Activated T-helper 17 cell treated with anti-CD3 and anti-CD28 coated beads, Interleukin-2, amount 50 U/mL, for 72 hours (primary cell): Measurements from ENCODE around the gene ALDOB. TPM values are rescaled to one million over a fixed set of nuclear protein-coding genes. Genes with fewer than 3 reads are reported as not detected.
"Not testable (repeated sequence)": the region's sequence is repeated elsewhere in the genome, so short reads cannot be mapped to it uniquely, and the experiment has no call there.

Experiments
- ATAC-seq: fragments of 150-1000 bp; cut with Tn5 transposase; replicated peaks from 2 replicates; pipeline ENCODE4 v1.10.0; 2021; ENCODE audit warnings: mild to moderate bottlenecking, moderate library complexity
- H3K27ac Mint-ChIP-seq: one replicate; pipeline ENCODE4 v1.8.0; 2022; ENCODE audit warnings: mixed read lengths
- H3K27me3 Mint-ChIP-seq: one replicate; pipeline ENCODE4 v1.8.0; 2022; ENCODE audit warnings: mixed read lengths
- H3K36me3 Mint-ChIP-seq: one replicate; pipeline ENCODE4 v1.8.0; 2022; ENCODE audit warnings: low read depth, mild to moderate bottlenecking, mixed read lengths
- H3K4me1 Mint-ChIP-seq: one replicate; pipeline ENCODE4 v1.8.0; 2022; ENCODE audit warnings: mixed read lengths
- H3K4me3 Mint-ChIP-seq: one replicate; pipeline ENCODE4 v1.8.0; 2022; ENCODE audit warnings: mild to moderate bottlenecking, mixed read lengths
- H3K9me3 Mint-ChIP-seq: one replicate; pipeline ENCODE4 v1.8.0; 2022; ENCODE audit warnings: mixed read lengths
- total RNA-seq, 2 donors: library from RNA; stranded (reverse); gene quantifications; one replicate each; pipeline ENCODE4 v1.2.3, GENCODE V29; 2022

Gene ALDOB
- total RNA-seq, 2 donors from 2014 or later: not detected

DNA sequence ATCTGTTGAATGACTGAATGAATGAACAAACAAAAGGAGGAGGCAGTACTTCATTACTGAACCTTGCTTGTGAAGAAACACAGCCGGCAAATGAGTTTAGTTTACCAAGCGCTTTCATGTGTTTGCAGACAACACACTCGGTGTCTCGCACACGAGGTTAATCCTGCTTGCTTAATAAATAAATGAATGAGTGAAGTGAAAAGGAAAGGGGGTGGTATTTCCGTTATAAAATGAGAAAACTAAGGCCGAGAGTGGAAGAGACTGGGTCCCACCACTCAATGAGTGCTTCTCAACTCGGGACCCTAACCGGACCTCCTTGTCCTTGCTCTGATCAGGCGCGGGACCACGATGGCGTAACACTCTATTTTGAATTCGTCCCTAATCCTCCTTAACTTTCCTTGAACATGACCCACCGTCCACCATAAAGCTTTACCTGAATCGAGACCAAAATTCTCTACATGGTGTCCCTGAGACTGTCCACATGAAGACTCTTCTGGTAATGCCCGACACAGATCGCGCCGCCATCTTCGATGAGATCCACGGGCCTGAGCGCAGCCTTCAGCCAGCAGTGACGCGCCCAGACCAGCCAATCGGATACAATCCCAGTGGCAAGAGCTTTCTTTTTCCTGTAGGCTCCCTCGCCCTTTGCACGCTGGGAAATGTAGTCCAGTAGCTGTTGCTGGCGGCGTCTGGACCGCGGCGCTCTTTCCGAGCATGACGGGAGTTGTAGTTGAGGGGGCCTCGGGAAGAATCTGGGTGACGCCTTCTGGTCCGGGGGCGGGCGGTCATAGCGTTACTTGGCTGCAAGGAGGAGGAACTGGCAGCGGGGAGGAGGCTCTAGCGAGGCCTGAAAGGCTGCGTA, 37.3 kb downstream of the ALDOB start, which contains the start of the genes MRPL50 and ZNF189:
TSS of gene MRPL50 (minus strand) at position 551 of the 862 bp plus-strand sequence. CDS start at position 525, 26 bp downstream.
TSS of gene ZNF189 (plus strand) at position 784 of the 862 bp plus-strand sequence. CDS start 306 bp downstream, outside the sequence.
- peak; percentile 93 for ATAC-seq

DNA sequence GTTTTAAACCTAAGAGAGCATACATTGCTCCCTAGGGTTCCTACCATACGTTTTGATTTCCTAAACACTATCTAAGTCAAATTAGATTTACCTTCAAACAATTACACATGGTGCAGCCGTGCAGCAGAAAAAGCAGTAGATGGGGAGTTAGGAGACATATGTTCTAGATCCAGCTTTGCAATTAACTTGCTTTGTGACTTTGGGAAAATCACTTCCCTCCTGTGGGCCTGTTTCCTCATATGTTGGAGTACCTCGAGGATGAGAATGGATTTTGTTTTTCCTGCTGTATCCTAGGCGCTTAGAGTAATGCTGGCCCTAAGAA, 37.9 kb downstream of the ALDOB start:
- Mint-ChIP-seq H3K9me3 (peaks cover 15% of the 10 kb centered on the region), H3K27me3 (no peaks in the 10 kb centered on the region), H3K27ac (peak overlapping the region; percentile 97), H3K36me3 (peaks cover 100% of the 10 kb centered on the region), H3K4me1 (peaks cover 43% of the 10 kb centered on the region), H3K4me3 (peak overlapping the region; percentile 92)
- no peak for ATAC-seq

More for the DNA sequence above, 37.3 kb downstream of the ALDOB start, which contains the start of the genes MRPL50 and ZNF189:
- Mint-ChIP-seq H3K9me3 (peaks cover 20% of the 10 kb centered on the region), H3K27ac (peak within 1 kb of the TSS; percentile 97), H3K4me3 (peak within 1 kb of the TSS; percentile 92), H3K36me3 (peaks cover 100% of the 10 kb centered on the region), H3K27me3 (no peaks in the 10 kb centered on the region), H3K4me1 (peaks cover 44% of the 10 kb centered on the region)

DNA sequence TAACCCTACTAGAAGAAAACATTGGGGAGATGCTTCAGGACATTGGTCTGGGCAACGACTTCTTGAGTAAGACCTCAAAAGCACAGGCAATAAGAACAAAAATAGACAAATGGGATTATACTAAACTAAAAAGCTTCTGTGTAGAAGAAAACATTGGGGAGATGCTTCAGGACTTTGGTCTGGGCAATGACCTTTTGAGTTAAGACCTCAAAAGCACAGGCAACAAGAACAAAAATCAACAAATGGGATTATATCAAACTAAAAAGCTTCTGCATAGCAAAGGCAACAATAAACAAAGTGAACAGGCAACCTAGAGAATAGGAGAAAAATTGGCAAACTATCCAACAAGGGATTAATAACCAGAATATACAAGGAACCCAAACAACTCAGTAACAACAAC, 40.9 kb downstream of the ALDOB start:
- no peak for ATAC-seq
- H3K4me3 Mint-ChIP-seq: peak overlapping the region; percentile 2
- peaks cover 4% of the 10 kb centered on the region for H3K9me3 Mint-ChIP-seq
- H3K27ac Mint-ChIP-seq: no peak overlapping the region
- H3K4me1 Mint-ChIP-seq: peaks cover 31% of the 10 kb centered on the region
- H3K27me3 Mint-ChIP-seq: no peaks in the 10 kb centered on the region
- peaks cover 98% of the 10 kb centered on the region for H3K36me3 Mint-ChIP-seq

DNA sequence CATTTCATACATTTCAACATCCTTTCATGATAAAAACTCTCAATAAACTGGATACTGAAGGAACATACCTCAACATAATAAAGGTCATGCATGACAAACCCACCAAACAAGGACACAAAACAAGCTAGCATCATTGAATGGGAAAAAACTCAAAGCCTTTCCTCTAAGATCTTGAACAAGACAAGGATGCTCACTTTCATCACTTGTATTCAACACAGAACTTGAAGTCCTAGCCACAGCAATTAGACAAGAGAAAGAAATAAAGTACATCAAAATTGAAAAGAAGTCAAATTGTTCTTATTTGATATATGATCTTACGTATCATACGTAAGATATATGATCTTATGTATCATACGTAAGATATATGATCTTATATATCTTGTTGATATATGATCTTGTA, 42.4 kb downstream of the ALDOB start:
- H3K27me3 Mint-ChIP-seq: no peaks in the 10 kb centered on the region
- H3K9me3 Mint-ChIP-seq: peaks cover 4% of the 10 kb centered on the region
- H3K4me1 Mint-ChIP-seq: peaks cover 31% of the 10 kb centered on the region
- no peak overlapping the region for H3K27ac Mint-ChIP-seq
- H3K36me3 Mint-ChIP-seq: peaks cover 96% of the 10 kb centered on the region
- no peak for ATAC-seq
- H3K4me3 Mint-ChIP-seq: no peak overlapping the region

DNA sequence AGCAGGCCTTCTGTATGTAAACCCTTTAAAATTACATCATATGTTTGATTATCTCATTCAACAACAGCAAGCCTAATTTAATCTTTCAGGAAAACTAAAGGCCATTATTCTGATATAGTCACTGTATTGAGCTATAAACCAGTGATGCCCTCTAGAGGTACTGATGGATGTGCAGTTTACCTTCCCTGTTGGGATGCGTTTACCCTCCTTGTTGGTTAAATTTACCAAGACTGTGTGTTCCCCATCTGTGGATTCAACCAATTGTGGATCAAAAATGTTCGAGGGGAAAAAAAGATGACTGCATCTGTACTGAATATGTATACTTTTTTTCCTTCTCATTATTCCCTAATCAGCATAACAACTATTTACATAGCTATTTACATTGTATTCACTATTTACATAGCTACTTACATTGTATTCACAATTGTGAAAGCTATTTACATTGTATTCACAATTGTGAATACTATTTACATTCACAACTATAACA, 47.0 kb downstream of the ALDOB start:
- no peak overlapping the region for H3K27ac Mint-ChIP-seq
- peaks cover 4% of the 10 kb centered on the region for H3K9me3 Mint-ChIP-seq
- H3K4me3 Mint-ChIP-seq: no peak overlapping the region
- H3K27me3 Mint-ChIP-seq: no peaks in the 10 kb centered on the region
- peaks cover 56% of the 10 kb centered on the region for H3K36me3 Mint-ChIP-seq
- H3K4me1 Mint-ChIP-seq: peaks cover 16% of the 10 kb centered on the region
- ATAC-seq: no peak

DNA sequence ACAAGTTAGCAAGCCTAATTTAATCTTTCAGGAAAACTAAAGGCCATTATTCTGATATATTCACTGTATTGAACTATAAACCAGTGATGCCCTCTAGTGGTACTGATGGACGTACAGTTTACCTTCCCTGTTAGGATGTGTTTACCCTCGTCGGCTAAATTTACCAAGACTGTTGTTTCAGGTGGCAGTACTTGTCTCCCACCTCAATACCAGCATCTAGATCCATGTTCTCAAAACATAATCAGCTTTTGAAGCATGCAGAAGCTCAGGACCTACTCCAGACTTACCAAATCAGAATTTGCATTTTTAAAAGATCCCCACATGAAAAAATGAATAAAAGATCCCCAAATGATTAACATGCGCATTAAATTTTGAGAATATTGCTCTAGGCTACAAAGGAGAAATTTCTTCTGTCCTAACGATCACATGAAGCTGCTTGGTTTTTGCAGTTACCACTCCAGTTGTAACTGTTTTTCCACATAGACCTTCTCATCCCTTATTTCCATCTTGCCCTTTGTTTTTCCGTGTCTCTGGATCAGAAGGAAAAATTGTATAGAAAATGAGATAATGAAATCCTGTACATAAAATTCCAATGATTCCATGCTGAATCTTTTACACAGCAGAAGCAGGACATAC, 47.6 kb downstream of the ALDOB start:
- ATAC-seq: peak; percentile 78
- Mint-ChIP-seq H3K4me1 (peaks cover 14% of the 10 kb centered on the region), H3K27ac (no peak overlapping the region), H3K9me3 (peaks cover 4% of the 10 kb centered on the region), H3K4me3 (no peak overlapping the region), H3K27me3 (no peaks in the 10 kb centered on the region), H3K36me3 (peaks cover 50% of the 10 kb centered on the region)

DNA sequence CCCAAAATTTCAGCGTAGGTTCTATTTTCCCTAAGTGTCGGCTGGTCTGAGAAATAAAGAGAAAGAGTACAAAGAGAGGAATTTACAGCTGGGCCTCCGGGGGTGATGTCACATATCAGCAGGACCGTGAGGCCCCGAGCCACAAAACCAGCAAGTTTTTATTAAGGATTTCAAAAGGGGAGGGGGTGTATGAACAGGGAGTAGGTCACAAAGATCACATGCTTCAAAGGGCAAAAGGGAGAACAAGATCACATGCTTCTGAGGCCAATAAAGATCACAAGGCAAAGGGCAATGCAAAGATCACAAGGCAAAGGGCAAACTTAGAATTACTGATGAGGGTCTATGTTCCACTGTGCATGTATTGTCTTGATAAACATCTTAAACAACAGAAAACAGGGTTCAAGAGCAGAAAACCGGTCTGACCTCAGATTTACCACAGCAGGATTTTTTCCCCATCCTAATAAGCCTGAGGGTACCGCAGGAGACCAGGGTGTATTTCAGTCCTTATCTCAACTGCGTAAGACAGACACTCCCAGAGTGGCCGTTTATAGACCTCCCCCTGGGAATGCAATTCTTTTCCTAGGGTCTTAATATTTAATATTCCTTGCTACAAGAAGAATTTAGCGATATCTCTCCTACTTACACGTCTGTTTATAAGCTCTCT, 50.6 kb downstream of the ALDOB start, which contains the start of gene BAAT:
TSS of gene BAAT (minus strand) at position 134 of the 664 bp plus-strand sequence. CDS start 13,602 bp downstream, outside the sequence.
- H3K4me3 Mint-ChIP-seq, ATAC-seq: not testable (repeated sequence)

DNA sequence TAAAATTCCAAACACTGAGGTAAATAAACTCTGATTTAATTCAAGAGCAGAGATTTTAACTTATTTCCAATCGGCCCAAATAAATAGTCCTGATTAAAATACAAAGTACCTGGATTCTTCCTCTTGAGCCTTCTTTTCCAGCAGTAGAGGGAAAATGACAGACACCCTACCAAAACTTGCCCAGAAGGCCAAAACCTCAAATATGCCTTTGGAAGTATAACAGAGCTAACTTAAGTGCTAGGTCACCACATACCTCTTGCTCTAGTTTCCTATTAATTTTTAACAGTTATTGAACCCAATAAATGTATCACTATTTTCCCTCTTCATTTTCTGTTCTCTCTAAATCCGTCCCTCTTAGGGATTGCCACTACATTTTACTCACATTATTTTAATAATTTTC, 52.2 kb downstream of the ALDOB start:
- Mint-ChIP-seq H3K27ac (no peak overlapping the region), H3K4me3 (no peak overlapping the region), H3K36me3 (peaks cover 8% of the 10 kb centered on the region), H3K27me3 (peaks cover 3% of the 10 kb centered on the region), H3K4me1 (no peaks in the 10 kb centered on the region), H3K9me3 (peaks cover 4% of the 10 kb centered on the region)
- no peak for ATAC-seq

More for the DNA sequence above, 50.6 kb downstream of the ALDOB start, which contains the start of gene BAAT:
- not testable (repeated sequence) for H3K9me3 Mint-ChIP-seq, H3K27me3 Mint-ChIP-seq, H3K27ac Mint-ChIP-seq, H3K4me1 Mint-ChIP-seq
- peaks cover 22% of the 10 kb centered on the region for H3K36me3 Mint-ChIP-seq

DNA sequence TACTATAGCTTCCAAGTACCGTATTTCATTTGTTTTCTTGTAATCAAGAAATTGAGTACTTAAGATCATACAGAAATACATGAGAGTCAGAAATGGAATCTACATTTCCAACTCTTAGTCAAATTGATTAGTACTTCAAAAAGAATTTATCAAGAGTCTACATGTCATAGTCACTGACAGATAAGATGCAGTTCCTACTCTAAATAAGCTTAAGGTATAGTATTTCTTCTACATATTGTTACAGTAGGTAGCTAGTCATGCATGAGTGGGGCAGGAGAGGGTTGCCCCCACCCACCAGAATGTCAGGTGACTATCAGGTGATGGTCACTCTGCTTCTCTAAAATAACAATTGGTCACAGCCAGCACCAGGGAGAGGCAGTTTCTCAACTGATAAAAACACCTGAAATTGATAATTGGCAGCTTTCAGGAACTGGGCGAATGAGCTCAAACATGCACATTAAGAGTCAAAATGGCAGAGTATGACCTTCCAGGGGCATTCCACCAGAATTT, 53.7 kb downstream of the ALDOB start:
- Mint-ChIP-seq H3K27me3 (peaks cover 12% of the 10 kb centered on the region), H3K4me1 (no peaks in the 10 kb centered on the region)
- no peak for ATAC-seq

DNA sequence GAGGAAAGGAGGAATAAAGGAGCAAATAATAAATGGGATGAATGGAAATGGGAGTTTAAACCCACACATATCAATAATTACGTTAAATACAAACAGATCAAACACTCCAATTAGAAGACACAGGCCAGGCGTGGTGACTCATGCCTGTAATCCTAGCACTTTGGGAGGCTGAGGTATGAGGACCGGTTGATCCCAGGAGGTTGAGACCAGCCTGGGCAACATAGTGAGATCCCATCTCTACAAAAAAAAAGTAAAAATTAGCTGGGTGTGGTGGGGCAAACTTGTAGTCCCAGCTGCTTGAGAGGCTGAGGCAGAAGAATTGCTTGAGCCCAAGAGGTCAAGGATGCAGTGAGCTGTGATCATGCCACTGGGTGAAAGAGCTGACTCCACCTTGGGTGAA, 54.5 kb downstream of the ALDOB start:
- Mint-ChIP-seq H3K9me3 (peaks cover 4% of the 10 kb centered on the region), H3K27ac (no peak overlapping the region), H3K27me3 (peaks cover 15% of the 10 kb centered on the region), H3K36me3 (no peaks in the 10 kb centered on the region), H3K4me3 (no peak overlapping the region), H3K4me1 (no peaks in the 10 kb centered on the region)
- ATAC-seq: no peak

More for the DNA sequence above, 53.7 kb downstream of the ALDOB start:
- Mint-ChIP-seq H3K9me3 (peaks cover 4% of the 10 kb centered on the region), H3K27ac (no peak overlapping the region), H3K4me3 (no peak overlapping the region), H3K36me3 (no peaks in the 10 kb centered on the region)

DNA sequence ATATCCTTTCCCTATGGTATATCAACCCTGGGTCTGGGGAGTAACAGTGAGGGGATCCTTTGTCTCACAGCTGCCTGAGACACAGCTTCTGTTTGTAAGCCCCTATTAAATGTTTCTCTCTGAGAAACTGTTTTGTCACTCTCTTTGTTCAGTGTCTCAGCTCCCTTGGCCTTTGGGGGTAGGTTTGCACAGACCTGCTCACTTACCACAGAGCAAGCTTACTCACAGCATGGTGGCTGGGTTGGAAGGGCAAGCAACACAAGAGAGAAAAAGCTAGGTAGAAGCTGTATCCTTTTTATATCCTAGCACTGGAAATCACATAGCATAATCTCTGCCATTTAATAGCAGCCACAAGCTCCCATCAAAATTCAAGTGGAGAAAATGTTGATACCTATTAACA, 55.3 kb downstream of the ALDOB start:
- Mint-ChIP-seq H3K9me3 (peaks cover 3% of the 10 kb centered on the region), H3K4me1 (no peaks in the 10 kb centered on the region), H3K36me3 (no peaks in the 10 kb centered on the region), H3K27me3 (peaks cover 19% of the 10 kb centered on the region), H3K27ac (no peak overlapping the region), H3K4me3 (no peak overlapping the region)
- ATAC-seq: no peak

DNA sequence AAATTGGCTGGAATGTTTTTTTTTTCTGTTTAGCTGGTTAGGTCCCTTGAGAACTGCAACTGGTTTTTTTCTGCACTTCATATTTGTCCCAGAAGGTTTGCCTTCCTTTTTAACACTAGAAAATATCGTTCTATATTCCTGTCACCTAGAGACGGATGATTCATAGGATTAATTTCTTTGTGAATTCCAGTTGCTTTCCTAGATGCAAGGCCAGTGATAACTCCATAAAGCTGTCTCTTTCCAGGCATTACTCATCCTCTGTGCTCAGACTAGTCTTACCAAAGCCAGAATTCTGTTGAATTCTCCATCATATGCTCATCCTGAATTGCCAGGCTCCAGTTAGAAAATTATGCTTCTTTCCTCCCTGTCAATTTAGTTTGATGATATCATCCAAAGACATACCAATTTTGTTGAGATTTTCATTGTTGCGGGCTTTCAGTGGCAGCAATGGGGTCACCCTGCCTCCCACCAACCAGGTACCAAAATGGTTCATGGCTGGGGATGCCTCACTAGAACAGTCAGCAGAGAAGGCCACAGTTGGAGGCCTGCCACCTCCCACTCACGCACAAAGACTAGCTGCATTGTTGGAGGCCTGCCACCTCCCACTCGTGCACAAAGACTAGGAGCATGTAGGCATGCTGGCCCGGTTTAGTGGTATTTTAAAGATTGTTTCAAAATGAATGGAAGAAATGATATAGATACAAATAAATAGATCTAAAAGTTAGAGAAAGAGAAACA, 59.3 kb downstream of the ALDOB start:
- no peak for ATAC-seq
- H3K9me3 Mint-ChIP-seq: peaks cover 3% of the 10 kb centered on the region

DNA sequence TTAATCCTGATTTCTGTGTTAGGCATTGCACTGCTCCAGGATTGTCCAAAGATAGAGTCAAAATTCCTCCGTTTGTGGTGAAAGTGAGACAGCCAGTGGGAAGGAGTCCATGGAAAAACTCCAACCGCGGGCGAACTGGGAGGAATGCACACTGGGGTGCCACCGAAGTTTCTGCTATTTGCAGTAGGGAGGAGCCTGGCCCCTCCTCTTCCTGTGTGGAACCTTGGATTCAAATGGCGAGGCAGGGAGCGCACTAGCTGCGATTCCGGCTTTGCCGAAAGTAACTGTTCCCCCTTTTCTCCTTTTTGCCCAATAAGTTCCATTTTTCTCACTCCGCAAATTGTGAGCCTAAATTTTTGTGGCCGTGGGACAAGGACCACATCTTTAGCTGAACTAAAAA, 60.0 kb downstream of the ALDOB start:
- Mint-ChIP-seq H3K27ac (no peak overlapping the region), H3K36me3 (no peaks in the 10 kb centered on the region), H3K9me3 (peaks cover 3% of the 10 kb centered on the region), H3K27me3 (peaks cover 23% of the 10 kb centered on the region), H3K4me3 (no peak overlapping the region), H3K4me1 (no peaks in the 10 kb centered on the region)
- ATAC-seq: no peak

More for the DNA sequence above, 59.3 kb downstream of the ALDOB start:
- Mint-ChIP-seq H3K4me1 (no peaks in the 10 kb centered on the region), H3K4me3 (no peak overlapping the region), H3K27me3 (peaks cover 22% of the 10 kb centered on the region), H3K36me3 (no peaks in the 10 kb centered on the region), H3K27ac (no peak overlapping the region)
